Gastrocnemius medialis (tissue), 4 donors: ENCODE measurements around the gene ITPK1.

Source experiments
- CTCF ChIP-seq, 5 experiments: fragments of 450-650 bp in 3 of 5; fragments of 200-600 bp in 2 of 5; sonication (generic) in 2 of 5; IDR thresholded peaks in 4 of 5; conservative IDR thresholded peaks in 1 of 5; 1 replicate in 4 of 5; 2 replicates in 1 of 5; pipeline ENCODE4 v1.5.1; 2016 to 2019; ENCODE audit warnings: antibody characterized with exemption in 5 of 5, mild to moderate bottlenecking in 3 of 5, moderate library complexity in 3 of 5
- POLR2A ChIP-seq, 2 donors: fragments of 450-650 bp; IDR thresholded peaks; one replicate each; pipeline ENCODE4 v1.6.1; 2017; ENCODE audit warnings: antibody characterized with exemption in 2 of 2, mild to moderate bottlenecking in 2 of 2, moderate library complexity in 2 of 2

GRCh38 chr14:93025055-93025454 lies 90.7 kb downstream of the ITPK1 start:
- no peak for TF ChIP-seq POLR2A (IDR thresholded peaks at IDR 0.05)
- TF ChIP-seq CTCF (IDR thresholded peaks at IDR 0.05 in 4 of 5, conservative IDR thresholded peaks at IDR 0.05 in 1 of 5): no peak
